Measurements from ENCODE around the gene FBXL2.
A peak's percentile ranks its signal among the peaks of the same experiment; 100 is the strongest.

FBXL2 gene

GRCh38 chr3:33277193-33277882 lies at the start of gene FBXL2 (continued):
- no peak for TF ChIP-seq GLI2 (tag by site-specific recombination; IDR thresholded peaks at IDR 0.05; ENCODE audit: borderline replicate concordance, low read depth)
- TF ChIP-seq ZFP69B (tag by site-specific recombination; IDR thresholded peaks at IDR 0.05): no peak
- no peak for TF ChIP-seq TRIM28 (IDR thresholded peaks at IDR 0.05; ENCODE audit: borderline replicate concordance, low read length)
- TF ChIP-seq ZNF26 (tag by site-specific recombination; IDR thresholded peaks at IDR 0.05): no peak
- no peak for TF ChIP-seq ZNF558 (tag by site-specific recombination; IDR thresholded peaks at IDR 0.05)
- no peak for TF ChIP-seq ZNF768 (tag by site-specific recombination; IDR thresholded peaks at IDR 0.05)
- no peak for TF ChIP-seq SCRT1 (tag by site-specific recombination; IDR thresholded peaks at IDR 0.05; ENCODE audit: borderline replicate concordance)
- no peak for TF ChIP-seq ZNF184 (tag by site-specific recombination; IDR thresholded peaks at IDR 0.05)
- TF ChIP-seq ZNF311 (tag by site-specific recombination; IDR thresholded peaks at IDR 0.05; ENCODE audit: borderline replicate concordance): no peak
- TF ChIP-seq ZNF530 (tag by site-specific recombination; IDR thresholded peaks at IDR 0.05; ENCODE audit: low read depth): no peak
- TF ChIP-seq SETDB1 (IDR thresholded peaks at IDR 0.05; ENCODE audit: insufficient read length, low read length): no peak
- TF ChIP-seq SP2 (tag by site-specific recombination; IDR thresholded peaks at IDR 0.05): peak; percentile 75
- TF ChIP-seq ZNF341 (tag by site-specific recombination; IDR thresholded peaks at IDR 0.05; ENCODE audit: low read depth): no peak
- TF ChIP-seq ZNF146 (tag by site-specific recombination; IDR thresholded peaks at IDR 0.05): no peak
- no peak for TF ChIP-seq ZNF324 (tag by site-specific recombination; IDR thresholded peaks at IDR 0.05)
- TF ChIP-seq KLF8 (tag by site-specific recombination; IDR thresholded peaks at IDR 0.05): peak; percentile 71; the same call in 1 of the 2 replicates
- TF ChIP-seq PATZ1 (tag by site-specific recombination; IDR thresholded peaks at IDR 0.05): peak; percentile 60; the same call in 1 of the 2 replicates
- TF ChIP-seq ZNF701 (tag by site-specific recombination; IDR thresholded peaks at IDR 0.05): no peak
- peak; percentile 72 for TF ChIP-seq KLF9 (tag by site-specific recombination; IDR thresholded peaks at IDR 0.05; ENCODE audit: low read depth)
- TF ChIP-seq, protein P1, sequence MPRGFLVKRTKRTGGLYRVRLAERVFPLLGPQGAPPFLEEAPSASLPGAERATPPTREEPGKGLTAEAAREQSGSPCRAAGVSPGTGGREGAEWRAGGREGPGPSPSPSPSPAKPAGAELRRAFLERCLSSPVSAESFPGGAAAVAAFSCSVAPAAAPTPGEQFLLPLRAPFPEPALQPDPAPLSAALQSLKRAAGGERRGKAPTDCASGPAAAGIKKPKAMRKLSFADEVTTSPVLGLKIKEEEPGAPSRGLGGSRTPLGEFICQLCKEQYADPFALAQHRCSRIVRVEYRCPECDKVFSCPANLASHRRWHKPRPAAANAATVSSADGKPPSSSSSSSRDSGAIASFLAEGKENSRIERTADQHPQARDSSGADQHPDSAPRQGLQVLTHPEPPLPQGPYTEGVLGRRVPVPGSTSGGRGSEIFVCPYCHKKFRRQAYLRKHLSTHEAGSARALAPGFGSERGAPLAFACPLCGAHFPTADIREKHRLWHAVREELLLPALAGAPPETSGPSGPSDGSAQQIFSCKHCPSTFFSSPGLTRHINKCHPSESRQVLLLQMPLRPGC (tag by site-specific recombination; IDR thresholded peaks at IDR 0.05): no peak
- peak; percentile 28; the same call in 1 of the 2 replicates for TF ChIP-seq GLIS2 (tag by site-specific recombination; IDR thresholded peaks at IDR 0.05)
- TF ChIP-seq BCL11B (tag by site-specific recombination; IDR thresholded peaks at IDR 0.05; ENCODE audit: low read depth): no peak
- no peak for TF ChIP-seq ZBTB48 (tag by site-specific recombination; IDR thresholded peaks at IDR 0.05)
- 0 out of 2 replicates have a peak, but pooled peaks have one; percentile 21 for TF ChIP-seq ZSCAN30 (tag by site-specific recombination; IDR thresholded peaks at IDR 0.05)
- no peak for TF ChIP-seq PRDM1 (tag by site-specific recombination; IDR thresholded peaks at IDR 0.05)
- no peak for TF ChIP-seq ZNF449 (tag by site-specific recombination; IDR thresholded peaks at IDR 0.05)
- TF ChIP-seq ZBTB17 (tag by site-specific recombination; IDR thresholded peaks at IDR 0.05): no peak
- no peak for TF ChIP-seq ZNF585B (tag by site-specific recombination; IDR thresholded peaks at IDR 0.05)
- TF ChIP-seq ZNF155 (tag by site-specific recombination; IDR thresholded peaks at IDR 0.05): no peak
- TF ChIP-seq YY2 (tag by site-specific recombination; IDR thresholded peaks at IDR 0.05): no peak
- TF ChIP-seq, protein P2, sequence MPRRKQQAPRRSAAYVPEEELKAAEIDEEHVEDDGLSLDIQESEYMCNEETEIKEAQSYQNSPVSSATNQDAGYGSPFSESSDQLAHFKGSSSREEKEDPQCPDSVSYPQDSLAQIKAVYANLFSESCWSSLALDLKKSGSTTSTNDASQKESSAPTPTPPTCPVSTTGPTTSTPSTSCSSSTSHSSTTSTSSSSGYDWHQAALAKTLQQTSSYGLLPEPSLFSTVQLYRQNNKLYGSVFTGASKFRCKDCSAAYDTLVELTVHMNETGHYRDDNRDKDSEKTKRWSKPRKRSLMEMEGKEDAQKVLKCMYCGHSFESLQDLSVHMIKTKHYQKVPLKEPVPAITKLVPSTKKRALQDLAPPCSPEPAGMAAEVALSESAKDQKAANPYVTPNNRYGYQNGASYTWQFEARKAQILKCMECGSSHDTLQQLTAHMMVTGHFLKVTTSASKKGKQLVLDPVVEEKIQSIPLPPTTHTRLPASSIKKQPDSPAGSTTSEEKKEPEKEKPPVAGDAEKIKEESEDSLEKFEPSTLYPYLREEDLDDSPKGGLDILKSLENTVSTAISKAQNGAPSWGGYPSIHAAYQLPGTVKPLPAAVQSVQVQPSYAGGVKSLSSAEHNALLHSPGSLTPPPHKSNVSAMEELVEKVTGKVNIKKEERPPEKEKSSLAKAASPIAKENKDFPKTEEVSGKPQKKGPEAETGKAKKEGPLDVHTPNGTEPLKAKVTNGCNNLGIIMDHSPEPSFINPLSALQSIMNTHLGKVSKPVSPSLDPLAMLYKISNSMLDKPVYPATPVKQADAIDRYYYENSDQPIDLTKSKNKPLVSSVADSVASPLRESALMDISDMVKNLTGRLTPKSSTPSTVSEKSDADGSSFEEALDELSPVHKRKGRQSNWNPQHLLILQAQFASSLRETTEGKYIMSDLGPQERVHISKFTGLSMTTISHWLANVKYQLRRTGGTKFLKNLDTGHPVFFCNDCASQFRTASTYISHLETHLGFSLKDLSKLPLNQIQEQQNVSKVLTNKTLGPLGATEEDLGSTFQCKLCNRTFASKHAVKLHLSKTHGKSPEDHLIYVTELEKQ (tag by site-specific recombination; IDR thresholded peaks at IDR 0.05; ENCODE audit: borderline replicate concordance): no peak
